ENCODE measurements around the gene GMPS.

GMPS gene

GRCh38 chr3:155889952-155890351 lies 19.5 kb downstream of the GMPS start:
- DNase-seq (ENCODE audit: low read depth), result no peak
- no peak for TF ChIP-seq CTCF (IDR thresholded peaks at IDR 0.05; ENCODE audit: control insufficient read depth, insufficient read depth, low read depth, low read length, missing control alignments)
- H3K4me3 ChIP-seq (ENCODE audit: control insufficient read depth, low read depth, low read length), result no peak overlapping the region

- no peak for DNase-seq (ENCODE audit: low read depth)
- no peak for TF ChIP-seq CTCF (IDR thresholded peaks at IDR 0.05; ENCODE audit: control insufficient read depth, insufficient read depth, low read depth, low read length, missing control alignments)
Measured at GRCh38 chr3:155890671-155891190, 20.3 kb downstream of the GMPS start.

GRCh38 chr3:155891321-155891720 lies 20.9 kb downstream of the GMPS start:
- H3K4me3 ChIP-seq (ENCODE audit: control insufficient read depth, low read depth, low read length), result no peak overlapping the region
- DNase-seq (ENCODE audit: low read depth), result no peak
- TF ChIP-seq CTCF (IDR thresholded peaks at IDR 0.05; ENCODE audit: control insufficient read depth, insufficient read depth, low read depth, low read length, missing control alignments), result no peak

More at GRCh38 chr3:155890671-155891190, 20.3 kb downstream of the GMPS start:
- no peak overlapping the region for H3K4me3 ChIP-seq (ENCODE audit: control insufficient read depth, low read depth, low read length)

GRCh38 chr3:155895379-155895900 lies 25.0 kb downstream of the GMPS start:
- no peak overlapping the region for H3K4me3 ChIP-seq (ENCODE audit: control insufficient read depth, low read depth, low read length)
- DNase-seq (ENCODE audit: low read depth), result no peak
- TF ChIP-seq CTCF (IDR thresholded peaks at IDR 0.05; ENCODE audit: control insufficient read depth, insufficient read depth, low read depth, low read length, missing control alignments), result no peak

- DNase-seq (ENCODE audit: low read depth), result no peak
- TF ChIP-seq CTCF (IDR thresholded peaks at IDR 0.05; ENCODE audit: control insufficient read depth, insufficient read depth, low read depth, low read length, missing control alignments), result no peak
- H3K4me3 ChIP-seq (ENCODE audit: control insufficient read depth, low read depth, low read length), result no peak overlapping the region
Measured at GRCh38 chr3:155906900-155907299, 36.5 kb downstream of the GMPS start.

GRCh38 chr3:155908086-155908485 lies 37.6 kb downstream of the GMPS start:
- H3K4me3 ChIP-seq (ENCODE audit: control insufficient read depth, low read depth, low read length), result no peak overlapping the region
- DNase-seq (ENCODE audit: low read depth), result no peak
- TF ChIP-seq CTCF (IDR thresholded peaks at IDR 0.05; ENCODE audit: control insufficient read depth, insufficient read depth, low read depth, low read length, missing control alignments), result no peak

All from AG09309 (cell line).